ENCODE measurements around the gene FAM222B. TPM values are rescaled to one million over a fixed set of nuclear protein-coding genes. Genes with fewer than 3 reads are reported as not detected.

FAM222B gene
- total and polyA plus RNA-seq, 4 donors: 2.8 to 5.4 (median 4.1) TPM

- DNase-seq (ENCODE audit: low spot score): peak; percentile 52
- Histone ChIP-seq H3K9ac (ENCODE audit: low read depth in 1 of 2, low read length in 2 of 2) (no peak overlapping the region), H3K4me1 (ENCODE audit: control insufficient read depth in 4 of 4, insufficient read depth in 4 of 4, low read length in 3 of 4) (no peaks in the 10 kb centered on the region), H3K9me3 (ENCODE audit: control insufficient read depth in 4 of 4, low read length in 3 of 4) (no peaks in the 10 kb centered on the region), H3K4me3 (ENCODE audit: low read depth in 1 of 3, low read length in 3 of 3) (no peak overlapping the region), H3K27me3 (ENCODE audit: control insufficient read depth in 4 of 4, insufficient read depth in 4 of 4, low read length in 3 of 4) (no peaks in the 10 kb centered on the region), H3K36me3 (ENCODE audit: control insufficient read depth in 4 of 4, insufficient read depth in 3 of 4, low read depth in 1 of 4, low read length in 3 of 4) (peaks cover 4 to 30% (median 21%) of the 10 kb centered on the region in 4 donors), H3K27ac (ENCODE audit: low read depth in 1 of 2, low read length in 2 of 2) (no peak overlapping the region)
- TF ChIP-seq ATF3 (IDR thresholded peaks at IDR 0.05) (no peak), HNF4G (IDR thresholded peaks at IDR 0.05) (no peak), ZBTB33 (IDR thresholded peaks at IDR 0.05) (no peak), JUND (IDR thresholded peaks at IDR 0.05) (no peak), EGR1 (IDR thresholded peaks at IDR 0.05; ENCODE audit: low read depth in 2 of 2) (no peak), YY1 (IDR thresholded peaks at IDR 0.05) (no peak), MAX (IDR thresholded peaks at IDR 0.05) (no peak), HNF4A (conservative IDR thresholded peaks at IDR 0.05) (no peak), REST (IDR thresholded peaks at IDR 0.05) (no peak), RAD21 (IDR thresholded peaks at IDR 0.05) (no peak), RXRA (IDR thresholded peaks at IDR 0.05) (no peak), CTCF (IDR thresholded peaks at IDR 0.05; ENCODE audit: low read depth, low read length, missing input control) (no peak), SP1 (IDR thresholded peaks at IDR 0.05) (no peak), FOXA1 (IDR thresholded peaks at IDR 0.05) (no peak), FOXA2 (IDR thresholded peaks at IDR 0.05) (no peak)
- 96% methylated on average over 3 of the region's 3 CpGs for WGBS
These were observed 20.0 kb upstream of the FAM222B start for GRCh38 chr17:28862561-28862960.

All from liver (tissue), 9 donors.